IPS-NIHi7 (cell line): ENCODE measurements around the gene FZD2.
"Not testable (repeated sequence)": the region's sequence is repeated elsewhere in the genome, so short reads cannot be mapped to it uniquely, and the experiment has no call there.

Source experiments
- DNase-seq: peaks from one replicate; pipeline ENCODE4 v3.0.0; 2012; ENCODE audit warnings: mixed read lengths; ENCODE audit errors: extremely low spot score

The FZD2 gene

DNA sequence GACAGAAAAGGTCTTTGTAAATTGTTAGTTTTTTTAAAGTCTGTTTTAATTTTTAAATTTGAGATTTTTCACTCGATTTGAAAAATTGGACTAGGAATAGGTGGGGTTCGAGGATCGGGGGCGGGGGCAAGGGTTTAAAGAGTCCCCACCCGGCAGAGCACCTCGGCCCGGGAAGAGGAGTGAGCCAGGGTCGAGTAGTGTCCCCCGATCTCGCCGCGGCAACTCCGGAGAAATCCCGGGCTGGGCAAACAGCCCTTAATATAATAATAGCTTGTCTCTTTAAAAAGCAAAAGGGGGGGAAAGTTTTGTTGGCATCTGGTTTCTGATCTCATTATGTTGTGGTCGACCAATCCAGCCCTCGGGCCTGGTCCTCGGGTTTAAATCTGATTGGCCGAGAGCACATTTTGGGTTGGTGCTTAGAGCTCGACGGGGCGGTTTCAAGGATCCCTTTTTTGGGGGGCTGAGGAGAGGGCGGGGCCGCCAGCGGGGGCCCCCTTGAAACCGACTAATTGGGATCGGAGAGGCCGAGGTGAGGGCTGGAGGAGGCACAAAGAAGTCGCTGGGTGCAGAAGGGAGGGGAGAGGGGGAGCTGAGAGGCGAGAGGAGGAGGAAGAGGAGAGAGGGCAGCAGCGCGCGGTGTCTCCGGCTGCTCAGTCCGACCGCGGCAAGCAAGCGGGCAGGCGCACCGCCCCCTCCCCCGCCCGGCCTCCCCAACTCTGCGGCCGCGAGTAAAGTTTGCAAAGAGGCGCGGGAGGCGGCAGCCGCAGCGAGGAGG, at the start of gene FZD2:
Gene FZD2 (plus strand): TSS at position 653 of the 775 bp plus-strand sequence. CDS start 205 bp downstream, outside the sequence.
- peak; percentile 90 for DNase-seq

- peak; percentile 60 for DNase-seq
Observed at GRCh38 chr17:44511241-44512134, 45.8 kb upstream of the FZD2 start.

GRCh38 chr17:44518032-44518431, 39.3 kb upstream of the FZD2 start:
- DNase-seq: no peak

- peak; percentile 82 for DNase-seq
Observed at GRCh38 chr17:44522883-44523671, 34.2 kb upstream of the FZD2 start.

GRCh38 chr17:44523672-44523972, 33.7 kb upstream of the FZD2 start:
- DNase-seq: no peak

- no peak for DNase-seq
Observed at GRCh38 chr17:44527102-44527501, 30.2 kb upstream of the FZD2 start.

- DNase-seq: no peak
Observed at GRCh38 chr17:44527954-44528353, 29.3 kb upstream of the FZD2 start.

DNA sequence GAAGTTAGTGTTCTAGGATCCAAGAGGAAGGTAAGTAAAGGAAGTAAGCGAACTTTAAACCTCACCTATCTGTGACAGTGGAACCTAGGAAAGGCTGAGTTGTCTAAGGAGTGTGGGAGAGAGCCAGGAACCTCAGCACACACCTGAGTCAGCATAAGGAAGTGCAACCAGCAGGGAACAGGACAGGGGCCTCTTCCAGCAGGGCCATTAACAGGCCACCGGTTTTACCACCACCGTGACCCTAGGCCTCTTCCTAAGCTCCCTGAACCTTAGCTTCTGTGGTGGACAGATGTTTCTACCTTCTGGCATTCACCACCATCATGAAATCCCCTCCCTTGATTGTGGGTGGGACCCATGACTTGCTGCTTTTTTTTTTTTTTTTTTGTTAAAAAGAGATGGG, 27.4 kb upstream of the FZD2 start:
- DNase-seq: no peak

- DNase-seq: no peak
Observed at GRCh38 chr17:44530896-44531418, 26.3 kb upstream of the FZD2 start.

GRCh38 chr17:44533533-44534246, 23.6 kb upstream of the FZD2 start:
- peak; percentile 94 for DNase-seq

- no peak for DNase-seq
Observed at GRCh38 chr17:44536090-44536953, 21.0 kb upstream of the FZD2 start.

DNA sequence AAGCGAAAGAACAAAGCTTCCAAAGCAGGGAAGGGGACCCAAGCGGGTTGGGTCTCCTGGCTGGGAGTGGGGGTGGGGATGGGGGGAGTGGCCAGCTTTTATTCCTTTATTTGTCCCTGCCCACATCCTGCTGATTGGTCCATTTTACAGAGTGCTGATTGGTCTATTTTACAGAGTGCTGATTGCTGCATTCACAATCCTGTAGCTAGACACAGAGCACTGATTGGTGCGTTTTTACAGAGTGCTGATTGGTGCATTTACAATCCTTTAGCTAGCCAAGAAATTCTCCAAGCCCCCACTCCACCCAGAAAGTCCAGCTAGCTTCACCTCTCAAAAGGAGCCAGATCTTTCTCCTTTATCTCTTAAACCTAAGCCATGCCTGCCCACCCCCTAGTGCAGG, 19.4 kb upstream of the FZD2 start:
- not testable (repeated sequence) for DNase-seq

- peak; percentile 80 for DNase-seq
Observed at GRCh38 chr17:44539673-44540072, 17.6 kb upstream of the FZD2 start.

DNA sequence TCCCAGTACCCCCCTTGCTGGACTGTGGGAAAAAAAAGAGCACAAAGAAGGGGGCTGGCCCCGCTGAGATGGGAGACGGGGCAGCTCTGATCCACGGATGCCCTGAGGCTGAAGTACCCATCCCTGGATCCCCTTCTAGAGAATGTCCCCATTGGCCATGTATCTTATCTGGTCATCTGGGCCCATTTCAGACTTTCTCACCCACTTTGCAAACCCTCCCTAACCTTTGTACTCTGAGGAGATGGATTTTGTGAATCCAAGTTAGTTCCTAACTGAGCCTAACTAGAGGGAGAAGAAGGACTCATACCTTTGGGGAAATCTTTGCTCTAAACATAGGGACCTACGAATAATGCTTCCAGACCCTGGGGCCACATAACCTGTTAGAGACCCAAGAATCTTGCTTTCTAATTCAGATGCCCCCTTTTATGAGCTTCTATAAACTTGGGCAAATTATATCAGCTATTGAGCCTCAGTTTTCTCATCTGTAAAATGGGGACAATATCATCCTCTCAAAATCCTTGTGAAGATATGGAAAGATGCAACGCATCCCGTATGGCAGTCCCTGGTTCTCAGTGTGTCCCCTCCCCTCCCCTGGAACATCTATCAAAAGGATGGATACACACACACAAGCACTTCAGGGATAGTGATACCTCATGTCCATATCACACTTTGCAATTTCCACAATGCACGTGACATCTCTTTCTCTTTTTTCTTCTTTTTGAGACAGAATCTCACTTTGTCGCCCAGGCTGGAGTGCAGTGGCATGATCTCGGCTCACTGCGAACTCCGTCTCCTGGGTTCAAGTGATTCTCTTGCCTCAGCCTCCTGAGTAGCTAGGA, 16.8 kb upstream of the FZD2 start:
- no peak for DNase-seq

- no peak for DNase-seq
Observed at GRCh38 chr17:44541884-44542581, 15.3 kb upstream of the FZD2 start.

- DNase-seq: peak; percentile 82
Observed at GRCh38 chr17:44543213-44543904, 13.9 kb upstream of the FZD2 start.

GRCh38 chr17:44543905-44544523, 13.3 kb upstream of the FZD2 start:
- DNase-seq: no peak
